OCI-LY3 (cell line): Measurements from ENCODE around the gene IL26.

Source experiments
- H2AFZ ChIP-seq: fragments of 200-600, 300-600 bp; shearing (Covaris generic); 2 replicates; pipeline ENCODE4 v1.6.0; 2014; ENCODE audit warnings: antibody characterized with exemption, low read depth, low read length
- H3K27ac ChIP-seq: fragments of 200-600, 300-600 bp; sonication (generic); 2 replicates; pipeline ENCODE4 v1.5.1; 2014; ENCODE audit warnings: mild to moderate bottlenecking, low read length, moderate library complexity, mixed read lengths
- H3K27me3 ChIP-seq: fragments of 200-600, 300-600 bp; sonication (generic); 2 replicates; pipeline ENCODE4 v1.6.1; 2014; ENCODE audit warnings: low read depth, low read length, mixed read lengths
- H3K36me3 ChIP-seq: fragments of 200-600, 300-600 bp; sonication (generic); replicated peaks from 2 replicates; pipeline ENCODE3; 2014; ENCODE audit warnings: low read depth, low read length, mixed read lengths
- H3K4me1 ChIP-seq: fragments of 300-600, 200-600 bp; sonication (generic); 2 replicates; pipeline ENCODE4 v1.6.1; 2014; ENCODE audit warnings: low read length, mixed read lengths
- H3K4me2 ChIP-seq: fragments of 200-600, 300-600 bp; sonication (generic); 2 replicates; pipeline ENCODE4 v1.6.1; 2014; ENCODE audit warnings: low read length, mixed read lengths
- H3K4me3 ChIP-seq: fragments of 300-600, 200-600 bp; sonication (generic); 2 replicates; pipeline ENCODE4 v1.5.1; 2014; ENCODE audit warnings: antibody characterized with exemption, mild to moderate bottlenecking, low read length, moderate library complexity
- H3K79me2 ChIP-seq: fragments of 300-600, 200-600 bp; shearing (Covaris generic); 2 replicates; pipeline ENCODE4 v1.6.1; 2014; ENCODE audit warnings: mild to moderate bottlenecking, low read length, mixed read lengths
- H3K9ac ChIP-seq: fragments of 300-600, 200-600 bp; shearing (Covaris generic); 2 replicates; pipeline ENCODE4 v1.6.0; 2014; ENCODE audit warnings: mild to moderate bottlenecking, low read length, moderate library complexity
- H3K9me3 ChIP-seq: fragments of 200-600, 300-600 bp; shearing (Covaris generic); 2 replicates; pipeline ENCODE4 v1.6.1; 2014; ENCODE audit warnings: low read length, mixed read lengths; ENCODE audit not compliant: insufficient read depth
- H4K20me1 ChIP-seq: fragments of 200-600, 300-600 bp; sonication (generic); 2 replicates; pipeline ENCODE4 v1.6.1; 2016; ENCODE audit warnings: low read length, mixed read lengths; ENCODE audit not compliant: insufficient read depth
- CTCF ChIP-seq: fragments of 200-600, 300-600 bp; sonication (generic); IDR thresholded peaks from 2 replicates; pipeline ENCODE4 v1.5.1; 2014; ENCODE audit warnings: antibody characterized with exemption, low read length, low read depth
- EZH2phosphoT487 ChIP-seq: fragments of 200-600 bp; shearing (Covaris generic); IDR thresholded peaks from 2 replicates; pipeline ENCODE4 v1.6.1; 2018; ENCODE audit warnings: antibody characterized with exemption, mixed run types, low read depth

The IL26 gene

GRCh38 chr12:68159681-68160304 is 65.8 kb downstream of the IL26 start, which contains the start of gene IFNG:
Gene IFNG (minus strand): TSS chr12:68159740. CDS start chr12:68159615, 125 bp downstream.
- Histone ChIP-seq H3K9ac (no peak within 1 kb of the TSS), H2AFZ (no peak within 1 kb of the TSS), H3K9me3 (no peaks in the 10 kb centered on the region), H3K36me3 (no peaks in the 10 kb centered on the region), H3K4me2 (no peak within 1 kb of the TSS), H4K20me1 (no peaks in the 10 kb centered on the region), H3K4me1 (no peaks in the 10 kb centered on the region), H3K27me3 (no peaks in the 10 kb centered on the region), H3K27ac (no peak within 1 kb of the TSS), H3K4me3 (no peak within 1 kb of the TSS), H3K79me2 (no peaks in the 10 kb centered on the region)
- TF ChIP-seq EZH2phosphoT487 (no peak), CTCF (no peak)

- H3K4me3 ChIP-seq = no peak overlapping the region
- H3K79me2 ChIP-seq = no peaks in the 10 kb centered on the region
- H3K4me2 ChIP-seq = no peak overlapping the region
- no peak overlapping the region for H3K9ac ChIP-seq
- H3K27me3 ChIP-seq = no peaks in the 10 kb centered on the region
- TF ChIP-seq EZH2phosphoT487 = no peak
- peak; percentile 68 for TF ChIP-seq CTCF
- no peaks in the 10 kb centered on the region for H3K9me3 ChIP-seq
- no peak overlapping the region for H3K27ac ChIP-seq
- H4K20me1 ChIP-seq = no peaks in the 10 kb centered on the region
- H3K36me3 ChIP-seq = no peaks in the 10 kb centered on the region
- no peaks in the 10 kb centered on the region for H3K4me1 ChIP-seq
- H2AFZ ChIP-seq = no peak overlapping the region
These were observed 67.2 kb downstream of the IL26 start for GRCh38 chr12:68158432-68158831.

- H3K27ac ChIP-seq = no peak overlapping the region
- no peak overlapping the region for H3K4me3 ChIP-seq
These were observed 68.2 kb downstream of the IL26 start for GRCh38 chr12:68157380-68157779.

GRCh38 chr12:68156636-68157035 is 69.0 kb downstream of the IL26 start:
- H3K79me2 ChIP-seq = no peaks in the 10 kb centered on the region
- H3K9ac ChIP-seq = no peak overlapping the region
- H3K9me3 ChIP-seq = no peaks in the 10 kb centered on the region
- H3K4me2 ChIP-seq = no peak overlapping the region
- no peaks in the 10 kb centered on the region for H4K20me1 ChIP-seq
- H3K27me3 ChIP-seq = no peaks in the 10 kb centered on the region
- no peak overlapping the region for H2AFZ ChIP-seq
- TF ChIP-seq EZH2phosphoT487 (no peak), CTCF (no peak)
- H3K27ac ChIP-seq = no peak overlapping the region
- no peaks in the 10 kb centered on the region for H3K36me3 ChIP-seq
- H3K4me3 ChIP-seq = no peak overlapping the region
- H3K4me1 ChIP-seq = no peaks in the 10 kb centered on the region

More at GRCh38 chr12:68157380-68157779, 68.2 kb downstream of the IL26 start:
- H2AFZ ChIP-seq = no peak overlapping the region
- H4K20me1 ChIP-seq = no peaks in the 10 kb centered on the region
- H3K27me3 ChIP-seq = no peaks in the 10 kb centered on the region
- no peak for TF ChIP-seq CTCF
- no peak for TF ChIP-seq EZH2phosphoT487
- H3K4me1 ChIP-seq = no peaks in the 10 kb centered on the region
- H3K79me2 ChIP-seq = no peaks in the 10 kb centered on the region
- H3K4me2 ChIP-seq = no peak overlapping the region
- H3K9me3 ChIP-seq = no peaks in the 10 kb centered on the region
- H3K36me3 ChIP-seq = no peaks in the 10 kb centered on the region
- H3K9ac ChIP-seq = no peak overlapping the region
